HCT116 (cell line): ENCODE measurements around the gene ARSB. TPM values are rescaled to one million over a fixed set of nuclear protein-coding genes. Genes with fewer than 3 reads are reported as not detected.

Experiments
- ATAC-seq: fragments of 200-7000 bp; cut with Tn5 transposase; 2 replicates; pipeline ENCODE4 v1.9.1; 2020; ENCODE audit warnings: mild to moderate bottlenecking, moderate library complexity
- BruUV-seq: library from RNA; stranded (reverse); fragments of 400-500 nt; replicated peaks from 2 replicates; lab custom pipeline; 2021; lab: Mats Ljungman, UMichigan
- CTCF ChIA-PET: fragments of 300-600 bp; sonication (Branson Sonifier 250); formaldehyde crosslinking; loops from one replicate; lab custom pipeline; 2021; ENCODE audit warnings: antibody characterized with exemption; lab: Charles Lee
- POLR2A ChIA-PET: fragments of 300-600, 350-600 bp; sonication (Branson Sonifier 250); formaldehyde crosslinking; loops from one replicate; lab custom pipeline; 2021; ENCODE audit warnings: antibody characterized with exemption; lab: Charles Lee
- RAD21 ChIA-PET, 2 experiments: fragments of 300-600 bp; sonication (Branson Sonifier 250); formaldehyde crosslinking; loops; one replicate each; lab custom pipeline; 2023; ENCODE audit warnings: low total read pairs in 2 of 2; ENCODE audit not compliant: uncharacterized antibody in 2 of 2, unreplicated experiment in 2 of 2, low non-redundant PET in 1 of 2; lab: Charles Lee
- DNase-seq: peaks from one replicate; pipeline ENCODE4 v3.0.0-alpha.2; 2010; ENCODE audit warnings: low read depth, low spot score
- H2AFZ ChIP-seq: fragments of 200-600 bp; shearing (Covaris generic), sonication (generic); 2 replicates; pipeline ENCODE4 v1.6.1; 2017; ENCODE audit warnings: low read depth, mixed run types, mixed read lengths, antibody characterized with exemption, low read length; ENCODE audit not compliant: poor library complexity, severe bottlenecking
- H3K27ac ChIP-seq: 2 replicates; pipeline ENCODE4 v1.5.1; 2012; ENCODE audit warnings: low read depth, low read length
- H3K27me3 ChIP-seq: fragments of 200-600 bp; sonication (generic); 2 replicates; pipeline ENCODE4 v1.6.1; 2016; ENCODE audit warnings: mixed run types, low read length, mixed read lengths; ENCODE audit not compliant: insufficient read depth
- H3K36me3 ChIP-seq, 2 experiments: fragments of 200-500 bp in 1 of 2; fragments of 200-600 bp in 1 of 2; sonication (Bioruptor generic) in 1 of 2; sonication (generic) in 1 of 2; 2 replicates each; pipeline versions ENCODE4 v1.5.1 to v1.6.1; 2014 to 2016; ENCODE audit warnings: low read length in 2 of 2, inconsistent platforms in 1 of 2, mixed read lengths in 1 of 2, mixed run types in 1 of 2; ENCODE audit not compliant: insufficient read depth in 2 of 2, control insufficient read depth in 1 of 2
- H3K4me1 ChIP-seq, 2 experiments: fragments of 200-600 bp in 1 of 2; sonication (generic) in 1 of 2; 2 replicates each; pipeline versions ENCODE4 v1.5.1 to v1.6.1; 2012 to 2017; ENCODE audit warnings: low read length in 2 of 2, inconsistent platforms in 1 of 2, mild to moderate bottlenecking in 1 of 2, mixed read lengths in 1 of 2, mixed run types in 1 of 2, moderate library complexity in 1 of 2; ENCODE audit not compliant: insufficient read depth in 2 of 2, control insufficient read depth in 1 of 2
- H3K4me2 ChIP-seq: fragments of 200-600 bp; sonication (generic); 2 replicates; pipeline ENCODE4 v1.6.1; 2017; ENCODE audit warnings: mixed run types, low read length, mixed read lengths
- H3K4me3 ChIP-seq, 2 experiments: fragments of 200-600 bp in 1 of 2; sonication (generic) in 1 of 2; replicated peaks in 1 of 2; 2 replicates each; pipeline ENCODE4 v1.5.1; 2011 to 2016; ENCODE audit warnings: low read length in 2 of 2, control low read depth in 1 of 2, low read depth in 1 of 2, mild to moderate bottlenecking in 1 of 2, mixed read lengths in 1 of 2, mixed run types in 1 of 2
- H3K79me2 ChIP-seq: fragments of 200-600 bp; sonication (generic); 2 replicates; pipeline ENCODE4 v1.6.1; 2017; ENCODE audit warnings: mild to moderate bottlenecking, mixed run types, low read length, moderate library complexity, mixed read lengths; ENCODE audit not compliant: insufficient read depth
- H3K9ac ChIP-seq: fragments of 200-600 bp; sonication (generic); 2 replicates; pipeline ENCODE4 v1.6.1; 2016; ENCODE audit warnings: low read length, mixed read lengths
- H3K9me2 ChIP-seq: fragments of 200-600 bp; sonication (generic), shearing (Covaris generic); 2 replicates; pipeline ENCODE4 v1.6.1; 2017; ENCODE audit warnings: mixed run types, mild to moderate bottlenecking, moderate library complexity; ENCODE audit not compliant: insufficient read depth
- H3K9me3 ChIP-seq, 2 experiments: fragments of 200-500 bp in 1 of 2; fragments of 200-600 bp in 1 of 2; sonication (Bioruptor generic) in 1 of 2; sonication (generic) in 1 of 2; 2 replicates each; pipeline ENCODE4 v1.6.1; 2014 to 2017; ENCODE audit warnings: low read length in 2 of 2, mixed read lengths in 2 of 2, inconsistent platforms in 1 of 2, low read depth in 1 of 2, mild to moderate bottlenecking in 1 of 2, mixed run types in 1 of 2, moderate library complexity in 1 of 2; ENCODE audit not compliant: control insufficient read depth in 1 of 2, insufficient read depth in 1 of 2
- H4K20me1 ChIP-seq: fragments of 200-600 bp; sonication (generic), shearing (Covaris generic); 2 replicates; pipeline ENCODE4 v1.6.1; 2017; ENCODE audit warnings: mixed run types, mild to moderate bottlenecking, moderate library complexity; ENCODE audit not compliant: insufficient read depth
- CBX3 ChIP-seq: IDR thresholded peaks from 2 replicates; pipeline ENCODE4 v1.6.1; 2012; ENCODE audit warnings: low read depth
- CEBPB ChIP-seq: IDR thresholded peaks from 2 replicates; pipeline ENCODE4 v1.6.1; 2012; ENCODE audit warnings: low read depth
- CTCF ChIP-seq, 3 experiments: fragments of 200-600 bp in 1 of 3; sonication (generic) in 1 of 3; IDR thresholded peaks in 2 of 3; conservative IDR thresholded peaks in 1 of 3; 2 replicates each; pipeline ENCODE4 v1.5.1; 2012 to 2017; ENCODE audit warnings: low read depth in 2 of 3, low read length in 2 of 3, antibody characterized with exemption in 1 of 3, borderline replicate concordance in 1 of 3, control low read depth in 1 of 3, mild to moderate bottlenecking in 1 of 3, mixed read lengths in 1 of 3, mixed run types in 1 of 3, moderate library complexity in 1 of 3; ENCODE audit not compliant: insufficient read depth in 1 of 3
- ELF1 ChIP-seq: IDR thresholded peaks from 2 replicates; pipeline ENCODE4 v1.6.1; 2012; ENCODE audit warnings: low read depth, borderline replicate concordance
- EZH2 ChIP-seq: fragments of 200-600 bp; sonication (generic); IDR thresholded peaks from 2 replicates; pipeline ENCODE4 v1.6.1; 2017; ENCODE audit warnings: antibody characterized with exemption, mixed run types
- EZH2phosphoT487 ChIP-seq: fragments of 200-600 bp; IDR thresholded peaks from 2 replicates; pipeline ENCODE4 v1.6.1; 2018; ENCODE audit warnings: antibody characterized with exemption, borderline replicate concordance
- FOSL1 ChIP-seq: IDR thresholded peaks from 2 replicates; pipeline ENCODE4 v1.6.1; 2012; ENCODE audit warnings: low read depth
- JUND ChIP-seq: IDR thresholded peaks from 2 replicates; pipeline ENCODE4 v1.6.1; 2012
- POLR2A ChIP-seq: IDR thresholded peaks from 2 replicates; pipeline ENCODE4 v1.7.0; 2011; ENCODE audit warnings: borderline replicate concordance; ENCODE audit not compliant: insufficient read depth, insufficient read length; ENCODE audit errors: extremely low read depth
- POLR2AphosphoS5 ChIP-seq: IDR thresholded peaks from 2 replicates; pipeline ENCODE4 v1.6.1; 2011; ENCODE audit warnings: mild to moderate bottlenecking, low read depth, low read length, moderate library complexity
- RAD21 ChIP-seq: IDR thresholded peaks from 2 replicates; pipeline ENCODE4 v1.6.1; 2012; ENCODE audit warnings: low read depth, mild to moderate bottlenecking
- SRF ChIP-seq: IDR thresholded peaks from 2 replicates; pipeline ENCODE4 v1.6.1; 2012; ENCODE audit warnings: low read depth
- TCF7L2 ChIP-seq: IDR thresholded peaks from 2 replicates; pipeline ENCODE4 v1.7.0; 2011; ENCODE audit warnings: borderline replicate concordance, inconsistent platforms; ENCODE audit not compliant: insufficient read depth, insufficient read length; ENCODE audit errors: extremely low read depth
- YY1 ChIP-seq: IDR thresholded peaks from 2 replicates; pipeline ENCODE4 v1.6.1; 2011; ENCODE audit warnings: low read length, low read depth, moderate library complexity, mild to moderate bottlenecking; ENCODE audit not compliant: insufficient replicate concordance; ENCODE audit errors: extremely low read depth
- ZBTB33 ChIP-seq: IDR thresholded peaks from 2 replicates; pipeline ENCODE4 v1.6.1; 2011; ENCODE audit warnings: mild to moderate bottlenecking, low read length, moderate library complexity; ENCODE audit not compliant: insufficient replicate concordance; ENCODE audit errors: extremely low read depth
- ZFX ChIP-seq: fragments of 450-650 bp; IDR thresholded peaks from 2 replicates; pipeline ENCODE4 v1.6.1; 2017
- ZNF274 ChIP-seq: fragments of 200-500 bp; sonication (Bioruptor generic); IDR thresholded peaks from 2 replicates; pipeline ENCODE4 v1.6.1; 2014; ENCODE audit warnings: mild to moderate bottlenecking, low read depth, low read length, inconsistent platforms
- intact Hi-C: fragments of 100-400 bp; cut with micrococcal nuclease; formaldehyde crosslinking; loops from 2 replicates; pipeline ENCODE4 v1.10.0; 2022
- total RNA-seq: library from RNA; stranded (reverse); gene quantifications from one replicate; pipeline ENCODE4 v1.2.1, GENCODE V29; 2021; ENCODE audit not compliant: unreplicated experiment
- TF ChIP-seq, protein P1 (sequence below): IDR thresholded peaks from 2 replicates; pipeline ENCODE4 v1.6.1; 2012
- TF ChIP-seq, protein P2 (sequence below): IDR thresholded peaks from 2 replicates; pipeline ENCODE4 v1.6.1; 2012; ENCODE audit warnings: low read depth

ARSB gene
- total RNA-seq, 1 experiment from 2014 or later = 4.8 TPM

DNA sequence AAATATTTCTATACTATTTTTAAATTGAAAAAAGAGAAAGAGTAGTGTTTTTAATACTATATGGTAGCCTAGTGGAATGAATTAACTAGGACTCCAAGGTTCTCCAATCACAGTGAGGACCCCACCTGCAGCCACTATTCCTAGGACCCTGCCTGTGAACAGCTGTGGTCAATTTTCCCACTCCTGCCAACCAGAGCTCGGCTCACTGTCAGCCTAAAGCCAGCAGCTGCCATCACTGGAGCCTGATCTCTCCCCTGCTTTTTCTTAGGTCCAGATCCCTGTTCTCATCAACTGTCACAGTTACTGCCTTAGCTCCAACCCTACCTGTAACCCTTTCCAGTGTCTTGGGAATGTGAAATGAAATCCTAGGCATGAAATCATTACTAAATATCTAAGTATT is 25.3 kb downstream of the ARSB start:
- Histone ChIP-seq H2AFZ (no peak overlapping the region), H3K79me2 (no peaks in the 10 kb centered on the region), H3K4me1 (no peaks in the 10 kb centered on the region), H3K4me3 (no peak overlapping the region), H3K9ac (no peak overlapping the region), H4K20me1 (no peaks in the 10 kb centered on the region), H3K9me2 (no peaks in the 10 kb centered on the region), H3K27me3 (no peaks in the 10 kb centered on the region), H3K36me3 (no peaks in the 10 kb centered on the region), H3K4me2 (no peak overlapping the region), H3K9me3 (no peaks in the 10 kb centered on the region), H3K27ac (no peak overlapping the region)
- ATAC-seq (no peak), DNase-seq (no peak)
- no TSS peak for BruUV-seq
- intact Hi-C loops = loop anchor here (5.0 kb wide), 2 partner anchors 422 to 492 kb away; no protein-coding TSS in a partner anchor
- ChIA-PET RAD21 (no interaction called here), POLR2A (no interaction called here), CTCF (interaction anchor here (1.0 kb wide), 1 partner anchor 60 kb away, joined by 4 read pairs; no protein-coding TSS in a partner anchor)
- TF ChIP-seq YY1 (no peak), CEBPB (no peak), ZFX (no peak), ZNF274 (no peak), EZH2phosphoT487 (no peak), EZH2 (no peak), JUND (no peak), POLR2A (no peak), TCF7L2 (no peak), CTCF (IDR thresholded peaks at IDR 0.05 in 2 of 3, conservative IDR thresholded peaks at IDR 0.05 in 1 of 3; ENCODE audit: borderline replicate concordance in 1 of 3, insufficient read depth in 1 of 3, low read depth in 2 of 3, low read length in 2 of 3) (no peak), RAD21 (no peak), ZBTB33 (no peak), CBX3 (no peak), FOSL1 (no peak), SRF (no peak), ELF1 (no peak), POLR2AphosphoS5 (no peak)
- TF ChIP-seq, protein P1, sequence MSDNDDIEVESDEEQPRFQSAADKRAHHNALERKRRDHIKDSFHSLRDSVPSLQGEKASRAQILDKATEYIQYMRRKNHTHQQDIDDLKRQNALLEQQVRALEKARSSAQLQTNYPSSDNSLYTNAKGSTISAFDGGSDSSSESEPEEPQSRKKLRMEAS = no peak
- TF ChIP-seq, protein P2, sequence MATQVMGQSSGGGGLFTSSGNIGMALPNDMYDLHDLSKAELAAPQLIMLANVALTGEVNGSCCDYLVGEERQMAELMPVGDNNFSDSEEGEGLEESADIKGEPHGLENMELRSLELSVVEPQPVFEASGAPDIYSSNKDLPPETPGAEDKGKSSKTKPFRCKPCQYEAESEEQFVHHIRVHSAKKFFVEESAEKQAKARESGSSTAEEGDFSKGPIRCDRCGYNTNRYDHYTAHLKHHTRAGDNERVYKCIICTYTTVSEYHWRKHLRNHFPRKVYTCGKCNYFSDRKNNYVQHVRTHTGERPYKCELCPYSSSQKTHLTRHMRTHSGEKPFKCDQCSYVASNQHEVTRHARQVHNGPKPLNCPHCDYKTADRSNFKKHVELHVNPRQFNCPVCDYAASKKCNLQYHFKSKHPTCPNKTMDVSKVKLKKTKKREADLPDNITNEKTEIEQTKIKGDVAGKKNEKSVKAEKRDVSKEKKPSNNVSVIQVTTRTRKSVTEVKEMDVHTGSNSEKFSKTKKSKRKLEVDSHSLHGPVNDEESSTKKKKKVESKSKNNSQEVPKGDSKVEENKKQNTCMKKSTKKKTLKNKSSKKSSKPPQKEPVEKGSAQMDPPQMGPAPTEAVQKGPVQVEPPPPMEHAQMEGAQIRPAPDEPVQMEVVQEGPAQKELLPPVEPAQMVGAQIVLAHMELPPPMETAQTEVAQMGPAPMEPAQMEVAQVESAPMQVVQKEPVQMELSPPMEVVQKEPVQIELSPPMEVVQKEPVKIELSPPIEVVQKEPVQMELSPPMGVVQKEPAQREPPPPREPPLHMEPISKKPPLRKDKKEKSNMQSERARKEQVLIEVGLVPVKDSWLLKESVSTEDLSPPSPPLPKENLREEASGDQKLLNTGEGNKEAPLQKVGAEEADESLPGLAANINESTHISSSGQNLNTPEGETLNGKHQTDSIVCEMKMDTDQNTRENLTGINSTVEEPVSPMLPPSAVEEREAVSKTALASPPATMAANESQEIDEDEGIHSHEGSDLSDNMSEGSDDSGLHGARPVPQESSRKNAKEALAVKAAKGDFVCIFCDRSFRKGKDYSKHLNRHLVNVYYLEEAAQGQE = no peak
